Neural progenitor cell (in vitro differentiated cells): Measurements from ENCODE around the gene ITPR1.

Experiments used
- CTCF ChIP-seq: fragments of 200-600 bp; sonication (generic); IDR thresholded peaks from 2 replicates; pipeline ENCODE4 v1.5.1; 2017; ENCODE audit warnings: antibody characterized with exemption, mild to moderate bottlenecking
- EZH2 ChIP-seq: fragments of 200-600 bp; sonication (generic); IDR thresholded peaks from 2 replicates; pipeline ENCODE4 v1.6.1; 2017; ENCODE audit warnings: antibody characterized with exemption, mild to moderate bottlenecking, moderate library complexity

DNA sequence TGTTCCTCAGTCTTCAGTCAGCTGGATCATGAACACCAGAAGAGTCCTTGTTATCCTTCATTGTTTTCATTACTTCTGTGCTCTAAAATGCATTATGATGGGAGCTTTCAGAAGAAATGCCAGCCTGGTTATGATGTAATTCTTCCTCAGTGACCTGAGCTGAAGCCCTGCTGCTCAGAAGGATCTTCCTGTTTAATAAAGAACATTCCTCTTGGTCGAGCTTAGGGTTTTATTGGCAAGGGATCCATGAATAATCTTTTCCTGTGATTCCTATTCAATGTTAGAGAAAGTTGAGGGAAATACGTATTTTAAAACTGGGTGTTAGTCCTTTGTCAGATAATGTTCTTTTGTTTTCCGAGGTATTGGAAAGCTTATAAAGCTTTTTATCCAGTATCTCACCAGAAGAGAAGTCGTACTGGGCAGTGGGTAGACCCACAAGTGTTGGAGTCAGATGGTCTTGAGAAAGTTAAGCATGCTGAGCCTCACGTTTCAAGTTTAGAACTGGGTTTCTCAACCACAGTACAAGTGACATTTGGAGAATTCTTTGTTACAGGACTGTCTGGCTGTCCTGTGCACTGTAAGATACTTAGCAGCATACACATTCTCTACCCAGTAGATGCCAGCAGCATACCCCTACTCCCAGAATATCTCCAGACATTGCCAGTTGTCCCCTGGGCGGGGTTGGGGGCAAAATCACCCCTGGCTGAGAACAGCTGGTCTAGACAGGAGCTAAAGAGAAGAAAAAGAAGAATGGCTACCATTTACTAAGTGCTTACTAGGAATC is 273.8 kb downstream of the ITPR1 start:
- TF ChIP-seq CTCF (no peak), EZH2 (no peak)
